ENCODE measurements around the gene CNKSR1.

DNA sequence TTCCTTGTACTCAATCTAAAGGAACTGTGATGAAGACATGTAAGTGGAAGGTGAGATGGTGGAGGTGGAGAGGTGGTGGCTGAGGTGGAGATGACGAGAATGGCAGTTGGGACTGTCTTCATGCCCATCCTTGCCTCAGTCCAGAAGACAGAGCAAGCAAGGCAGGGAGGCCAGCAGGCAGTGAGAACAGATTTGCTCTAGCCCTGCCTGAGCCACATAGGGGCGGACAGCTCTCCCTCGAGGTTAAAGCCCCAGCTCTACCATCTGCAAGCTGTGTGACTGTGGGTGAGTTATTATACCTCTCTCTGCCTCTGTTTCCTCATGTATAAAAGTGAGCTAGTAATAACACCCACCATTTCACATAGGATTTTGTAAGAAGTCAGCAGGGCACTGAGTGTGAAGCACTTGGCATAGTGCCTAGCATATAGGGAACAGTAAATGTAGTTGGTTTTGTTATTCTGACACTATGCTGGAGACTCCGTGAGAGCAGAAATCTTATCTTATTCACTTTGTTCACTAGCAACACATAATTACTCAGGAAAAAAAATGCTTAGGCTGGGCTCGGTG lies 23.2 kb upstream of the CNKSR1 start:
- TF ChIP-seq, protein P1, sequence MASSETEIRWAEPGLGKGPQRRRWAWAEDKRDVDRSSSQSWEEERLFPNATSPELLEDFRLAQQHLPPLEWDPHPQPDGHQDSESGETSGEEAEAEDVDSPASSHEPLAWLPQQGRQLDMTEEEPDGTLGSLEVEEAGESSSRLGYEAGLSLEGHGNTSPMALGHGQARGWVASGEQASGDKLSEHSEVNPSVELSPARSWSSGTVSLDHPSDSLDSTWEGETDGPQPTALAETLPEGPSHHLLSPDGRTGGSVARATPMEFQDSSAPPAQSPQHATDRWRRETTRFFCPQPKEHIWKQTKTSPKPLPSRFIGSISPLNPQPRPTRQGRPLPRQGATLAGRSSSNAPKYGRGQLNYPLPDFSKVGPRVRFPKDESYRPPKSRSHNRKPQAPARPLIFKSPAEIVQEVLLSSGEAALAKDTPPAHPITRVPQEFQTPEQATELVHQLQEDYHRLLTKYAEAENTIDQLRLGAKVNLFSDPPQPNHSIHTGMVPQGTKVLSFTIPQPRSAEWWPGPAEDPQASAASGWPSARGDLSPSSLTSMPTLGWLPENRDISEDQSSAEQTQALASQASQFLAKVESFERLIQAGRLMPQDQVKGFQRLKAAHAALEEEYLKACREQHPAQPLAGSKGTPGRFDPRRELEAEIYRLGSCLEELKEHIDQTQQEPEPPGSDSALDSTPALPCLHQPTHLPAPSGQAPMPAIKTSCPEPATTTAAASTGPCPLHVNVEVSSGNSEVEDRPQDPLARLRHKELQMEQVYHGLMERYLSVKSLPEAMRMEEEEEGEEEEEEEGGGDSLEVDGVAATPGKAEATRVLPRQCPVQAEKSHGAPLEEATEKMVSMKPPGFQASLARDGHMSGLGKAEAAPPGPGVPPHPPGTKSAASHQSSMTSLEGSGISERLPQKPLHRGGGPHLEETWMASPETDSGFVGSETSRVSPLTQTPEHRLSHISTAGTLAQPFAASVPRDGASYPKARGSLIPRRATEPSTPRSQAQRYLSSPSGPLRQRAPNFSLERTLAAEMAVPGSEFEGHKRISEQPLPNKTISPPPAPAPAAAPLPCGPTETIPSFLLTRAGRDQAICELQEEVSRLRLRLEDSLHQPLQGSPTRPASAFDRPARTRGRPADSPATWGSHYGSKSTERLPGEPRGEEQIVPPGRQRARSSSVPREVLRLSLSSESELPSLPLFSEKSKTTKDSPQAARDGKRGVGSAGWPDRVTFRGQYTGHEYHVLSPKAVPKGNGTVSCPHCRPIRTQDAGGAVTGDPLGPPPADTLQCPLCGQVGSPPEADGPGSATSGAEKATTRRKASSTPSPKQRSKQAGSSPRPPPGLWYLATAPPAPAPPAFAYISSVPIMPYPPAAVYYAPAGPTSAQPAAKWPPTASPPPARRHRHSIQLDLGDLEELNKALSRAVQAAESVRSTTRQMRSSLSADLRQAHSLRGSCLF (CRISPR knock-in tag; IDR thresholded peaks at IDR 0.05; ENCODE audit: borderline replicate concordance) = no peak
- TF ChIP-seq HDAC6 (IDR thresholded peaks at IDR 0.05; ENCODE audit: low read depth, low read length) (no peak), HDAC1 (CRISPR knock-in tag; IDR thresholded peaks at IDR 0.05) (no peak), CEBPG (CRISPR knock-in tag; IDR thresholded peaks at IDR 0.05) (no peak), SUZ12 (IDR thresholded peaks at IDR 0.05; ENCODE audit: low read depth, low read length) (no peak), ZBTB33 (CRISPR knock-in tag; IDR thresholded peaks at IDR 0.05) (no peak)

Data from HepG2 (cell line).